HL-60/S4 (cell line): ENCODE results near the gene SDHB.

ENCODE experiments used
- in situ Hi-C: fragments of 300-500 bp; cut with MboI; formaldehyde crosslinking; loops from 2 replicates; pipeline ENCODE4 v1.14.3; 2022; ENCODE audit warnings: low sequenced_read_pairs

Gene SDHB

DNA sequence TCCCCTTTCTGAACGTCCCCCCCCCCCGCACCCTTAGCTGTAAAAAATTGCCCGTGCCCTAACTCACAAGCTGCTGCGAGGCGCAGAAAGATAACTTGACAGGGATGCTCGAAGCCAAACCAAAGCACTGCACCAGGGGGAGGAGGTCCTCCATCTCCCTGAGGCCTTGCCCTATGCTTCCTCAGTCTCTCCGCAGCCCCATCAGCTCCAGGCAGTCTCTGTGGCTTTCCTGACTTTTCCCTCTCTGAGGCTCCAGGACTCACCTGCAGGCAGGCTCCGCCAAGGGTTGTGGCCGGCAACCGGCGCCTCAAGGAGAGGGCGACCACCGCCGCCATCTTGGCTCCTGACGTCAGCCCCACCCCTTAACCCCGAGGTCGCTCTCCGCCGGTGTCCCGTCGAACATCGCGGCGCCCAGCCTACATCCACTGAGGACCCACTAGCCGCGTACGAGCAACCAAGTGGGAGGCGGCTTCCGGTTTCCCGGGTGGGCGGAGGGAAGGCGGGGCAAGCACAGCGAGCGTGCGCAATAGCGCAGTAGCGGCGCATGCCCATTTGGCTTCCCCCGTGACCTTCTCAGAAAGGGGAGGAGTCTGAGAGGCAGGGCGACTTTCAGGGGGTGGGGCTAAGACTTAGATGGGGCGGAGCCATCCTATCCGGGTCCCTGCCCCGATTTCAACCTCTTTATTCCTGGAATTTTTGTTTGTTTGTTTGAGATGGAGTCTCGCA lies at the start of gene SDHB:
TSS of gene SDHB (minus strand) at position 348 of the 726 bp plus-strand sequence. CDS start at position 335, 13 bp downstream.
- in situ Hi-C loops: no loop called here

DNA sequence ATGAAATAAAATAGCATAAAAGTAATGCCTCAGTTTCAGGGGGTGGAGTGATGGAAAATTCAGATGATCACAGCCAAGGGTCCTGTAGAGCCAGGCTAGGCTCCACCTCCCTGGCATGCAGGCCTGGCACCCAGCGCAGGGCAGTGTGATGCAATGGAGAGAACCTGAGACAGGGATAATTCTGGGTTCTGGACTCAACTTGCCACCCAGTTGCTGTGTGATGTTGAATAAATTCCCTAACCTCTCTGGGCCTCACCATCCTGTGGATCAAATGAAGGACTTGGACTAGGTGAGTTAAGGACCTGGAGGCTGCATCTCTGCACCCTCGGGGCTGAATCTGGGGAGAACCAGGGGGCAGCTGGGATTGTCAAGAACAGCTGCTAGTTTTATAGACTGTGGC lies 48.4 kb upstream of the SDHB start:
- in situ Hi-C loops: no loop called here

DNA sequence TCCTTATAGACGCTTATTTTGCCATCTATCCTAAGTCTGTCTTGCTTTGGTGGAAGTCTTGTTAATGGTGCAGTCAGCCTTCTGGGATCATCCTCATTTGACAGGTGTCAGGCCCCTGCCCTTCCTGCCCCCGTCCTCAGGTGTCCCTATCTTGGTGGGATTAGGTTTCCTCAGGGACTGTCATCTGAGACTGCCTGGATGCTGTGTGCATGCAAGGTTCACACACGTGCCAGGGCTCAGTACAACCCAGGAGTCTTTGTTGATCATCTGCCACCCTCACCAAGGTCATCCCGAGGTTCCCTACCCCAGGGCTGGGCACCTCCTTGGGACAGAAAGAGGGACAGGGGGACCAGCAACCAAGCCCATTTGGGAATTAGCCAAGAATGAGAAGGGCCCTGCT lies 47.4 kb upstream of the SDHB start:
- in situ Hi-C loops: no loop called here

DNA sequence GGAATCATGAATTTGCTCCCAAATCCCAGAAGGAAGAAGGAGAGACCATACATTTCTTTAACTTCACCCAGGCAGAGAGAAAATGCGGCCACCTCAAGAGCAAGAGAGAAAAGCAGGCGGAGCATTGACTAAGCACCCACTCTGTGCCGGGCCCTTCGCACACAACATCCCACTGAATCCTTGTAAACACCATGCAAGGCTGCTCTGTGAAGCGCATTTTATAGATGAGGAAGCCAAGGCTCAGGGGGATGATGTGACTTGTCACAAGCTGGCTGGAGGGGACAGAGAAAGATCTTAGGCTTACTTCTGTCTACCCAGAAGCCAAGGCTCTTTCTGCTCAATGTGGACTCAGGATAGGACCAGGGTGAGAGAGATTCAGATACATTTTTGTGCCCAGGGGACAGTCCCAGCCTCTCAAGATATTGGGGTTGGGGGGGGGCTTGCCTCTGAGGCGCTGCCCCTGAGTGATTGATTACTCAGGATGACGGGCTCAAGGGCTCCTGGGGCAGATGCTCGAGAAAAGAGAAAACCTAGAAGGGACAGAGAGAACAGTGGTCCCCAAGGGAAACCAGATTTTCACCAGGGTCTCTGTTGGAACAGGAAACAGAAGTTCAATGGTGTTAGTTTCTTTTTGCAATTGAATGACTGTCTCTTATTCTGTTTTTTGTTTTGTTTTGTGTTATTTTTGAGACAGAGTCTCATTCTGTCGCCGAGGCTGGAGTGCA lies 45.9 kb upstream of the SDHB start:
- in situ Hi-C loops: no loop called here

DNA sequence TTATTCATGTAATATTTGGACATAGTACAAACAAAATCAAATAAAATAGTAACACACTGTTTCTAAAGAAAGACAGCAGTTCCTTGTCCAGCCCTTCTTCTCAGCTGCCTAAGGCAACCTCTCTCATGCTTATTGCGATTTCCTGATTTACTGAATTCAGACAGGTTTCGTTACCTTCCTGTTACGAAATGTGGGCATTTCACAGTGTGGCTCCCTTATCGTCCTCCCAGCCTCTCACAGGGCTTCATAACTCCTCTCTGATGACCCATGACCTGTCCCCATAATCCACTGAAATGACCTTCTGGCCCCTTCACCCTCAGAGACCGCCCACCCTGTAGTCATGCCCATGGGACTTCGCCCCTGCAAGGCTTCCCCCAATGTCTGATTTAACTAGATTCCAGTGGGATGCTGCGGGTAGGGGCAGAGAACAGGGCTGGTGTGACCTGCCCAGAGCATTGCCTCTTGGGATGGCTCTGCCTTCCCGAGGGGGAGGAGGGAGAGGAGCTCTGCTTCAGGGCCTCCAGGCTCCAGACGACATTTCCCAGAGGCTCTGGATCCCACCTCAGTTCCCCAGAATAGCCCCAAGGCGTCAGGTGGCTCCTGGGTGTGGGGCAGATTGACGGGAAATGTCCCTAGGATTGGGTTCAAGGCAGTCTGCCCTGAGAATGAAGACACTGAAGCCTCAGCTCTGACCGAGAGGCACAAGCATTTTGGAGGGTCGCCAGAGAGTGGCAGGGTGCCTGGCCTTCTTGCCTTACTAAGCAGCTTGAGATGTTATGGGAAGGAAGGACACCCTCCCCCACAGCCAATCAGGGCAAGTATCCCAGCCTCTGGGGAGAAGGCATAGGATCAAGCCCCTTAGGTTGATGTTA lies 44.9 kb upstream of the SDHB start:
- in situ Hi-C loops: no loop called here

DNA sequence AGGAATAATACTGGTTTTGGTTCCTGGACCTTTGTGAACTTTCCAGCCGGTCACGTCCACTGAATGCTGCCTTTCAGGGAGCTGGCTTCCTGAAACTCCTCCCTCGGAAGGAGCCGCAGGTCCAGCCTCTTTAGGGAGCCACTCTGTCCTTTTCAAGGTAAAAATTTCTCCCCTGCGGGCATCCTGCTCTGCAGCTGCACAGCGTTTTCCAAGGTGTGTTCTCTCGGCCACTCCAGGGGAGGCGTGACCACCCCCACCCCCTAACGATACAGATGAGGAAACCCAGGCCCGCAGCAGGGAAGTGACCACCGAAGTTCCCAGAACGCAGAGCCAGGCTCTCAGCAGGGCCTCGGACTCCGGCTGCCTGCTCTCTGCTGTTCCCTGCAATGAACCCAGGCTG lies 44.0 kb upstream of the SDHB start:
- in situ Hi-C loops: no loop called here

DNA sequence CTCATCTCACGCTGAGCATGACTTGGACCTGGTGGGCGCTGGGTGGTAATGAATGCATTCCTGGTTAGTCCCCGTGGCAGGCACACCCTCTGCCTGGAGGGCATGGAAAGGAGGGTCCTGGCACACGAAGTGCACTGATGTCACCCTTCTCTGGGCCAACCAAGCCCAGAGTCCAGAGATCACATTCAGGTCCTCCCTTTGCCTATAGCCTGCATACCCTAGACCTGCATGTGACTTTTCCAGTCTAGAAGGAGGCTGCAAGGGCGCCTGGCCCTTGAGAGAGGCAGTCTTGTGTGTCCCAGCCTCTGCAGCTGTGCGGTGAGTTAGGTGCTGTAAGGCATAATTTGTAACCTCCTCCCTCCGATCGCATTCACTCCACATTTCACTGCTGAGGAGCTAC lies 43.3 kb upstream of the SDHB start:
- in situ Hi-C loops: no loop called here

DNA sequence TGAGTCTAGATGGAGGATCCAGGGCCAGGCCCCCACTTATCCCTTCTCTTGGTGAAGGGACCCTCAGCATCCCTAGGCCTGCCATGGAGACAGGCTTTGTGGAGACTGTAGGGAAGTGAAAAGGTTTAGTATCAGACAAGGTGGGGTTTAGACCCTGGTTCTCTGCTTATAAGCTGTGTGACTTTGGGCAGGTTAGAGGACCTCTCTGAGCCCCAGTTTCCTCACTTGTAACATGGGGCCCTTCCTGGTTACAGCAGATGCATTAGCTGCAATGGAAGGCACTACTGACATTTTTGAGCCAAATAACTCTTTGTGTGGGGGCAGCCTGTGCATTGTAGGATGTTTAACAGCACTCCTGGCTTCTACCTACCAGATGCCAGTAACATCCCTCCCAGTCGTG lies 42.8 kb upstream of the SDHB start:
- in situ Hi-C loops: no loop called here

DNA sequence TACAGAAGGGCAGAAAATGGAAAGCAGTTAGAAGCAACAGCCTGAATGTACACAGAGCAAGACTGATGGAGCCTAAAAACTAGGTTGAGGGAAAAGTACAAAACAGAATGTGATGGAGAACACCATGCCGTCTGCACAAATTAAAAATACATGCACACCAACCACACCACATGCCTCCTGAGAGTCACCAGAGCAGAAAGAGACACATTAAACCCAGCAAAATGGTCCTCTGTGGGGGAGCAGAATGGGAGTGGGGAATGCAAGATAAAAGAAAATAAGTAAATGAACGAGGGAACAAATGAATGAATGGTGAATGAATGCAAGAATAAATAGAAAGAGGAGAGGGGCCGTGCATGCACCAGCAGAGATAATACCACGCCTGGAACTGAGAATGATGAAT lies 41.3 kb upstream of the SDHB start:
- in situ Hi-C loops: no loop called here

DNA sequence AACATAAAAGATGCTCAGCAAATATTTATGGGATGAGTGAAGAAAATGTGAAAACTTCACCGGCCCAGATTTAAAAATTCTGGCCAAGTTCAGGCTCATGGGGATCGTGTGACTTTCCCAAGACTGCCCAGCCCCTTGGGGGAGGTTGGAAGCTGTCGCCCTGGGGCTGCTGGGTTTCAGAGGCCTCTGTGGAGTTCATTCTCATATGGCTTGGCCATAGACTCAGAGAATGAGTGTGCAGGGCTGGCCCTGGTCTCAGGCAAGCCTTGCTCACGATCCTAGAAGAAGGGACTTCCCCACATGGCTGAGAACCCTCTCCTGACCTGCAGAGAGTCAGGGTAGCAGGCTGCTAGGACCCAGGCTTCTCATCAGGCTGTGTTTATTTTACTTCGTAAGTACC lies 40.8 kb upstream of the SDHB start:
- in situ Hi-C loops: no loop called here

DNA sequence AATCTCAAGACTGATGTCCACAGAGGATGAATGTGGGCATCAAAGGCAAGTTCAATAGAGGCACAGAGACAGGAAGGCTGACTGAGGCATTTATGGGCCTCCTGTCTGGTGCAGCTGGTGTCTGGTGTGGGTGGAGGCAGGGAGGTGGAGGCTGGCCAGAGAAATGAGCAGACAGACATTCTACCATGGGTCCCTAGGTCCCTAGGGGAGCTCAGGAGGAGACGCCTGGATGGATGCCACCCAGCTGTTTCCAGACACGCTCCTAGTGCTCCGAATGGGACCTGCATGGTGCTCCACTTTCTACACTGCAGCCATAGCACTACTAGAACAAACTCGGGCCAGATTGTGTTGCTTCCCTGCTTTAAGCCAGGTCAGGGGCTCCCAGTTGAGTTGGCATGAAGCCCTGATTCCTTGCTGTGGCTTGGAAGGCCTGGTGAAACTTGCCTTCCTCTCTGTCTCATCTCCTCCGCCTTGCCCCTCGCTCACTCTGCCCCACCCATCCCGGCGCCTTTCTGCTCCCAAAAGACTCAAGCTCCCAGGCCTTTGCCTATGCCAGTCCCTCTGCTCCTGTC lies 40.1 kb upstream of the SDHB start:
- in situ Hi-C loops: no loop called here

DNA sequence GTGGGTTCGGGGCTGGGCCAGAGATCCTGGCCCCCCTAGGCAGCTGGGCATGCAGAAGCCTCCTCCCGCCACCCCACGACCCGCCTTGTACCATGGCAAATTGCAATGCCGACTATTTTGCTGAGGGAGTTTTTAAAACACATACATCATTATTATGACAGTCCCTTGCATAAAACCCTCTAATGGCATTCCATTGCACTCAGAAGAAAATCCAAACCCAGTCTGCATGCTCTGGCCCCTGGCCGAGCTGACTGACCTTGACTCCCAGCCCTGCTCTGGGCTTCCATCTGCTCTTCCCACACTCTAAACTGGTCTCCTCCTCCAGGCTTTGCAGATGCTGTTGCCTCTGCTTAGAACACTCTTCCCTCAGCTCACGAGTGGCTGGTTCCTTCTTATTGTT lies 37.4 kb upstream of the SDHB start:
- in situ Hi-C loops: no loop called here

DNA sequence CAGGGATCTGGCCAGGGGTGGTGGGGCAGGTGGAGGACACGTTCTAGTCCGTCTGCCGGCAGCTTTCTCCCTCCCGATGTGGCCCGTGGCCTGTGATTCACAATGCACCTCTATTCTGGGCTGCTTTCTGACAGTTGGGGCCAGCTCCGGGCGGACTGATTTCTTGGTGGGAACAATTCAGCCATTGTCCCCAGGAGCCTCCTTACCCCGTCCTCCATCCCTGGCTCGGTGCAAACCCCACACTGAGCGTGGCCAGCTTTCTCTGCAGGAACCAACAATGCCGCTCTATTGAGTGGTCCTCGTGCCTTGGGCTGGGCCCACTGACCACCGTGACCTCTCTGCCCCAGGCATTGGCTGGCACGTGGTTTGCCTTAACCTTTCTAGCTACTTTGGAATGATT lies 35.7 kb upstream of the SDHB start:
- in situ Hi-C loops: no loop called here

DNA sequence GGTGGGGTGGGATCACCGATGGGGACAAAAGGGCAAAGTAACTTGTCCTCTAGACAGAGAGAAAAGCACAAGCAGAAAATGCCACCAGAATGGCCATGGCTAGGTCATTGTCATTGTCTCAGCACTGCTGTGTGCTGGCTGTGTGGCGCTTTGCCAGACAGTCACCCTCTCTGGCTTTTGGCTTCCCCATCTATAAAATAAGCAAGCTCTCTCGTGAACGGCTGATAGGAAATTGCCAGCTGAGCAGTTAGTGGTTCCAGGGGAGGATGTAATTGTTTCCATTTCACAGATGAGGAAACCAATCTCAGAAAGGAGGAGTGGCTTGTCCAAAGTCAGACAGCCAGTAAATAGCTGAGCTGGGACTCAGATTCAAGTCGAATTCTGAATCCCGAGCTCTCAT lies 32.9 kb upstream of the SDHB start:
- in situ Hi-C loops: no loop called here

DNA sequence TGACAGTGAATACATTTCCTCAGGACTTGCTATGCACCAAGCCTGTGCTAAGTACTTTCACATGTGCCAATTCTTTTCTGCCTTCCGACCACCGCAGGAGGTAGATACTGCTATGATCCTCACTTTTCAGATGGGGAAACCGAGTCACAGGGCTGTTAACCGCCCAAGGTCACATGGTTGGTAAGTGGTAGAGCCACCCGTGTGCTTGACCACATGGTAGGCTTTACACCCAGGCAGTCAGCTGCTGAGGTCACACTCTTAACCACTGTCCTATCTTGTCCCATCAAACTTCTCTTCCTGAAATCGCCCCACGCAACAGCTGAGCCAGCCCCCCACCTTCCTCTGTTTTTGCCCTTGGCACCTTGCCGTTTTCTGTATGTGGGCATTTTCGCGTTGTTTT lies 31.0 kb upstream of the SDHB start:
- in situ Hi-C loops: no loop called here

DNA sequence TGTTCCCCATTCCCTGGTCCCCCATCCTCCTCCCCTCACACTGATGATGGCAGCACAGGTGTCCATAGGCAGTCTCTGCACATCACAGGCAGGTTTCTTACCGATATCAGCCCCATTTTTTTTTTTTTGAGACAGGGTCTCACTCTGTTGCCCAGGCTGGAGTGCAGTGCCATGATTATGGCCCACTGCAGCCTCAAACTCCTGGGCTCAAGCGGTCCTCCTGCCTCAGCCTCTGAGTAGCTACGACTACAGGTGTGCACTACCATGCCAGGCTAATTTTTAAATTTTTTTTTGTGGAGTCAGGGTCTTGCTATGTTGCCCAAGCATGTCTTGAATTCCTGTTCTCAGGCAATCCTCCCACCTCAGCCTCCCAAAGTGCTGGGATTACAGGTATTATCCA lies 28.9 kb upstream of the SDHB start:
- in situ Hi-C loops: no loop called here

DNA sequence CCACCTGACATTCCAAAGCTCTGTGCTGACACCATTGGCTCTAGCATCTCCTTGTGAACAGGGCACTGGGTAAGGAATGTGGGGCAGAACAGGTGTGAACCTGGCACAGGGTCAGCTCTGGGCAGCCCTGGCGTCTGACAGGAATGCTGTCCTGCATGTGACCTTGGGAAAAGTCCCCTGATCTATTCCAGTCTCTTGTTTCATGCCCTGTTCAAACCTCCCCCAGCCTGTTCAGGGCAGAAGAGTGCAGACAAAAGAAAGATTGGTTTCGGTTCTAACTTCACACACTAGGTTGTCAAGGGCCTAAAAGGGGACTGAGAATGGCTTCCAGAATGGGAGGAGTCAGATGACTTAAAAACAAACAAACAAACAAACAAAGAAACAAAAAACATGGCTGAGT lies 27.6 kb upstream of the SDHB start:
- in situ Hi-C loops: no loop called here

DNA sequence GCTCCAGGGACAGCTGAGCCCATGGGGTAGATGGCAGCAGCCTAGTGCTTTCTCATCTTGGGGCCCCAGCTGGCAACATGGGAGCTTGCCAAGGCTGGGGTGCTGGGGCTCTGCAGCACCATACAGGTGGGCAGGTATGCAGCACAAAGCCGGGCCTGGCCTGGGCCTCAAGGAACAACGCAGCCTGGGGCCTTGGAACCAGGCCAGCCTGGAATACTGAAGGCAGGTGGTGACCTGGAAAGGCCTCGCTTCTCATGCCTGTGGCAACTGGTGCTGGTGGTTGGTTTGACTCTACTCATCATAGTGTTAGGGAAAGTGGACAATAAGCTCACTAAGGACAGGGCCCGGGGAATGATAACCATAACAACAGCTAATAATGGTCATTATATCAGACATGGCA lies 27.0 kb upstream of the SDHB start:
- in situ Hi-C loops: no loop called here

DNA sequence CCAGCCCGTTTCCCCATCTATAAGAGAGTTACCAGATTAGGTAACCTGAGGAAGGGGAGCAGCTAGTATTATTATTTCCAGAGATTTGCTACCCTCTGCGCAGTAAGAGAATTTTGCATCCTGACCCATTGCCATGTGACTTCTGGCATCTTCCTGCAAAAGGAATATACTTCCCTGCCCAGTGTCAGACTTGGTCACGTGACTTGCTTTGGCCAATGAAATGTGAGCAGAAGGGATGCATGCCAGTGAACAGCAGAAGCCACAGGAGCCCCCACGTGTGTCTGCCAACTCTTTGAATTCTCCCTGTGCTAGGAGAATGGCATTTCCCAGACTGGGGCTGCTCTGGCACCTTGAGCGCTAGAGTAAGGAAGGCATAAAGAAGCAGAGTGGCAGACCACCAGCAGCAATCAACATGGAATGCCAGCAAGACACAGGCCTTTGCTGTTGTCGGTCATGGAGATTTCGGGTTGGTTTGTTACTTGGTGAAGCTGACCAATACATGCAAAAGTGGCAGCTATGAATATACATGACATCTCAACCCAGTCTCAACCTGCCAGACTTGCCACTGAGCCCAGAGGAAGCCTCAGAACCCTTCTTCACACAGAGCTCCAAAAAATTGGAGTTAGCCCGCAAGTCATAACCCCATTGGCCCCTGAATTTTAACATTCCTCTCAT lies 26.4 kb upstream of the SDHB start:
- in situ Hi-C loops: no loop called here

DNA sequence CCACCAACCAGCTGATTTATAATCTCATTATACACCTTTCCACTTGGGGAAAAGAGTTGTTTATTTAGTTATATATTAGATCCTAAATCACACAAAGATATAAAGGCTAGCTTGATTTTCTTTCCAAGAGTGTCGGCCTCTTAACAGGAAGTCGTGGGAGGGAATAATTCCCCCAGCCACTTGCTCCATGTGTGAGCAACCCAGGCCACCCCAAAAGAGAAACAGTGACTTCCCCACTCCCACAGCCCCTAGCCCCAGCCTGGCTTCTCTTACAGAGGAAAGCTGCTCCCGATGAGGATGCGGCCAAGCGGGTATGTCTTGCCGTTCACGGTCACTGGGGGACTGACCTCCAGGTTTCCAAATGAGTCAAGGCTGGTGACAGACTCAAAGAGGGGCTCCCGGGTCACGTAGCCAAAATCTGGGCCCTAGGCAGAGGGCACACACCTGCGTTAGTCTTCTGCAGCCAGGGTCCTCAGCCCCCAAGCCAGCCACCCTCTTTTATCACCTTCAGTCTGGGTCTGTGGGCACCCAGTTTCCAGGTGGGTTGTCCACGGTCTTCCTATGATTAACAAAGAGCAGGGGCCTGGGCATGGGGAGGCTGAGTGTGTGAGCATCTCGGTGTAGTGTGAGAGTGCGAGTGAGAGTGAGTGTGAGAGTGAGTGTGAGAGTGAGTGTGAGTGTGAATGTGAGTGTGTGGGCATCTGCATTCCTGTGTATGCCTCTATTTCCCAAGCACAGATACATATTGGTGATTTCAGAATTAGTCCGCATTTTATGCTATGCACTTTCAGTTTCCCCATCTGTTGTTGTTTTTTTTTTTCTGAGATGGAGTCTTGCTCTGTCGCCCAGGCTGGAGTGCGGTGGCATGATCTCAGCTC lies 25.4 kb upstream of the SDHB start:
- in situ Hi-C loops: no loop called here
